ENCODE data around the gene DBNDD1.

DNA sequence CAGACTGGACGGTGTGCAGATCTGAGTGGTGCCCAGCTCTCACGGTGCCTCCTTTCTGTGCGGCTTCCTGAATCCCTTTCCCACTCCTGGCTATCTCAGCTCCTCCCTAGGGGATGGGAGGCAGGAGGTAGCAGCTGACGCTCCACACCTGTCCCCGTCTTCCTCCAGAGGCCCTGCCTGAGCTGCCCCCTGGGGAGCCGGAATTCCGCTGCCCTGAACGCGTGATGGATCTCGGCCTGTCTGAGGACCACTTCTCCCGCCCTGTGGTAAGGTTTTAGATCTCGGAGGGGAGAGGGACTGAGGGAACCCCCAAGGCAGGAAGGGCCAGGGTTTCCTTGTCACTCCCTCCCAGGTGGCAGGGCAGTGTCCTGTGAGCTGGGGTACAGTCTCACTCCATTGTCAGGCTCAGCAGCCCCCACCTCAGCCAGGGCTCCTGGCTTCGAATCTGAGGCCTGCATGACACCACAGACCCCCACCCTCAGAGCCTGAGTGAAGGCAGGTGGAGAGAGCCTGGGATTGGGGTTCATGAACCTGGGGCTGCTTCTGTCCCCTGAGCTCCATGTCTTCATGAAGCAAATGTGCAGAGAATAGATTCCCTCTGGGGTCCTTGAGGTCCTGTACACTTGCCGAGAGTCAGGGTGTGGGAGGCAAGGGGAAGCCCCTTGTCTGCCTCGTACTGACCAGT is 64.1 kb downstream of the DBNDD1 start:
- TF ChIP-seq, protein P1, sequence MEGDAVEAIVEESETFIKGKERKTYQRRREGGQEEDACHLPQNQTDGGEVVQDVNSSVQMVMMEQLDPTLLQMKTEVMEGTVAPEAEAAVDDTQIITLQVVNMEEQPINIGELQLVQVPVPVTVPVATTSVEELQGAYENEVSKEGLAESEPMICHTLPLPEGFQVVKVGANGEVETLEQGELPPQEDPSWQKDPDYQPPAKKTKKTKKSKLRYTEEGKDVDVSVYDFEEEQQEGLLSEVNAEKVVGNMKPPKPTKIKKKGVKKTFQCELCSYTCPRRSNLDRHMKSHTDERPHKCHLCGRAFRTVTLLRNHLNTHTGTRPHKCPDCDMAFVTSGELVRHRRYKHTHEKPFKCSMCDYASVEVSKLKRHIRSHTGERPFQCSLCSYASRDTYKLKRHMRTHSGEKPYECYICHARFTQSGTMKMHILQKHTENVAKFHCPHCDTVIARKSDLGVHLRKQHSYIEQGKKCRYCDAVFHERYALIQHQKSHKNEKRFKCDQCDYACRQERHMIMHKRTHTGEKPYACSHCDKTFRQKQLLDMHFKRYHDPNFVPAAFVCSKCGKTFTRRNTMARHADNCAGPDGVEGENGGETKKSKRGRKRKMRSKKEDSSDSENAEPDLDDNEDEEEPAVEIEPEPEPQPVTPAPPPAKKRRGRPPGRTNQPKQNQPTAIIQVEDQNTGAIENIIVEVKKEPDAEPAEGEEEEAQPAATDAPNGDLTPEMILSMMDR (IDR thresholded peaks at IDR 0.05) = no peak
- no peak for TF ChIP-seq POLR2A (IDR thresholded peaks at IDR 0.05)

Measured in body of pancreas (tissue), 4 donors.